ENCODE results near the gene CGB5. TPM values are rescaled to one million over a fixed set of nuclear protein-coding genes. Genes with fewer than 3 reads are reported as not detected.
"Not testable (repeated sequence)": the region's sequence is repeated elsewhere in the genome, so short reads cannot be mapped to it uniquely, and the experiment has no call there.

Gene CGB5
- total RNA-seq, 2 experiments from 2014 or later, result not detected

DNA sequence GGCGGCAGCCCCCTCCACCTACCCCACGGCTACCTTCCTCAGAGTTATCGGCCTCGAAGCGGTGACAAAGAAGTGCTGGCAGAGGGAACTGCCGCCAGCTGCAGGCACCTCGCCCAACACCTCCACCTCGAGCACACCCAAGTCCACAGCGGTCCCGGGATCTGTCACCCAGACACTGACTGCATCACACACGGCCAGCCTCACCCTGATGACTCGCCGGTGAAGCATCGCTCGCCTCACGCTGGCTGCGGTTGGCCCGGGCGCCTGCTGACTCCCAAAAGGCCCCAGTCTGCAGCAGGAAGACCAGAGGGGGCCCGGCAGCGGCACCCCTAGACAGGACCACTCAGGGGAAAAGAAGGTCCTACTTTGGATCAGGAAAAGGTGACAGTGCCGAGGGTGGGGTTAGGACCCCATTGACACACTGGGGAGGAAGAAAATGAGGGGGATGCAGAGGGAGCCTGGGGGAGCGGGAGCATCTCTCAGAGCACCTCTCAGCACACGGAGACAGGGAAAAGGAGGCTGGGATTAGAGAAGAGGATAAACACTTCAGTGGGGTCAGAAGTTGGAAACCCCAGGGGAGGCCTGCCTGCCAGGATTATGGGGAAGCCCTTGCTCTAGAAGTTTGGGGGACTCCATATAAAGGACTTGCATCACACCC, 6.9 kb downstream of the CGB5 start:
- H3K27ac Mint-ChIP-seq; H3K4me1 Mint-ChIP-seq; H3K4me3 Mint-ChIP-seq; CTCF ChIA-PET; H3K27me3 Mint-ChIP-seq; DNase-seq; H3K36me3 Mint-ChIP-seq (ENCODE audit: low read depth); H3K9me3 Mint-ChIP-seq; POLR2A ChIA-PET: not testable (repeated sequence)

DNA sequence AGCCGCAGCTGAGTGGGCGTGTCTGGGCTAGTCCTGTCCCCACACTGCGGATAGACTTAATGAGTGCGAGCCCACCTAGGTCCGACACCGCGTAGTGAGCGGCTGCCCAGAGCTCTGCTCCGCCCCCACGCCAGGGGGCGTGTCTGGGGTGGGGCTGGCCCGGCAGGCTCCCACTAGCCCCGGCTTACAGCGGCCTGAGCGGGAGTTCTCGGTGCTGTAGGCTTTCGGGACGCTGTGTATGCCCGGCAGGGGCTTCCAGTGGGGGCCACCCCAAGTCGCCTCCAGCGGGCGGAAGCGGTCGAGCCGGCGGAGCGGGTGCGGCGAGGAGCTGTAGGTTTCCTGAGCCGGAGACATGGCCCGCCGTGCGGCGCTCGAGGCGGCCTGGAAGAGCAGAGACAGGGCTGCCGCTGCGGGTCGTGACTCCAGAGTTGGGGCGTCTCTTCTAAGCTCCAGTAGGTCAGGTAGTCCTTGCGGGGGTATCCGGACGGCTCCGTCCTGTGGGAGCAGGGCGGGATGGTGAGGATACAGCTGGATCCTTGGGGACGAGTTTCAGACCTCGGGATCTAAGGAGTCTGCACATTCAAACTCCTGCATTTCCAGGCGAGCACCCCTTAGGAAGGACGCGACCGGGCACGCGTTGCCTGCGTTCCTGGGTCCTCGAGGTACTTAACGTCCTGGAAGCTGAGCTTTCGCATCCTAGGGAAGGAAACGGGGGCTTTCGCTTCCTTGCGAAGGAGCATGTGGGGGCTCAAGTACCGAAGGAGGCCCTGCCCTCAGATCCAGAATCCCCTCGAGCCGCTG, 12.7 kb downstream of the CGB5 start:
- H3K27me3 Mint-ChIP-seq, result peaks cover 49% of the 10 kb centered on the region
- H3K4me1 Mint-ChIP-seq, result peaks cover 23% of the 10 kb centered on the region
- DNase-seq, result peak; percentile 60
- no peak overlapping the region for H3K27ac Mint-ChIP-seq
- H3K4me3 Mint-ChIP-seq, result peak overlapping the region; percentile 62
- H3K36me3 Mint-ChIP-seq (ENCODE audit: low read depth), result no peaks in the 10 kb centered on the region
- no peaks in the 10 kb centered on the region for H3K9me3 Mint-ChIP-seq
- POLR2A ChIA-PET, result no interaction called here
- CTCF ChIA-PET, result interaction anchor here (0.6 to 0.8 kb wide), 2 partner anchors 39 to 143 kb away, joined by 4 read pairs; no protein-coding TSS in a partner anchor

DNA sequence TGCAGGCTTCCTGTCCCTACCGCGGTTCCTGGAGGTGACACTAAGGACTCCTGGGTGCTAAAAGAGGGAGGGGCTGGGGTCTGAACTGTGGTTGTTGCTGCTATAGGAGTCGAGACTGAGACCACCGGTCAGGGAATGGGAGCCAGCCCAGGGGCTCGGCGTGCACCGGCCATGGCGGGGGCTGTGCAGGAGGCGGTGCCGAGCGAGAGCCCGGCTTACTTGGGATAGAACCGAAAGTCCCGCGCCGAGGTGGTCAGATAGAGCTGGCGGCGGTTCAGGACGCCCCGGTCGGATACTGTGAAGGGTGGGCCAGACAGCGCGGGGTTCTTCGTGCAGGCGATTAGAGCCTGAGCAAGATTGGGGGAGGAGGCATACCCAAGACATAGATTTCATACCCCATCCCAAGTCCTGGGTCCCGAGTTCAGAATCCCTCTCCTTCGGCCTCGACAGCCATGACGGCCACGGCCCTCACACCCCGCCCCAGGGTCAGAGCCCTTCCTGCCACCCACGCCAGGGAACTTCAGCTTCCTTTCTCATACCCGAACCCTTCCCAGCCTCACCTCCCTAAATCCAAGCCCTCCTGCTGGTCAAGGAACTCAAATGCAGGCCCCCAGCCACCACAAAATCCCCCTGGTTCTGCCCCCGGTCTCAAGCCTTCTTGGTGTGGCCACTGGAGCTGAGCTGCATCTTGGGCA, 13.4 kb downstream of the CGB5 start:
- Mint-ChIP-seq H3K4me3 (peak overlapping the region; percentile 62), H3K27me3 (peaks cover 52% of the 10 kb centered on the region), H3K4me1 (peaks cover 23% of the 10 kb centered on the region)
- H3K27ac Mint-ChIP-seq; H3K36me3 Mint-ChIP-seq (ENCODE audit: low read depth); POLR2A ChIA-PET; H3K9me3 Mint-ChIP-seq; DNase-seq: not testable (repeated sequence)
- CTCF ChIA-PET, result interaction anchor here (0.6 to 1.4 kb wide), 2 partner anchors 65 to 224 kb away, joined by 3 to 4 read pairs; no protein-coding TSS in a partner anchor

DNA sequence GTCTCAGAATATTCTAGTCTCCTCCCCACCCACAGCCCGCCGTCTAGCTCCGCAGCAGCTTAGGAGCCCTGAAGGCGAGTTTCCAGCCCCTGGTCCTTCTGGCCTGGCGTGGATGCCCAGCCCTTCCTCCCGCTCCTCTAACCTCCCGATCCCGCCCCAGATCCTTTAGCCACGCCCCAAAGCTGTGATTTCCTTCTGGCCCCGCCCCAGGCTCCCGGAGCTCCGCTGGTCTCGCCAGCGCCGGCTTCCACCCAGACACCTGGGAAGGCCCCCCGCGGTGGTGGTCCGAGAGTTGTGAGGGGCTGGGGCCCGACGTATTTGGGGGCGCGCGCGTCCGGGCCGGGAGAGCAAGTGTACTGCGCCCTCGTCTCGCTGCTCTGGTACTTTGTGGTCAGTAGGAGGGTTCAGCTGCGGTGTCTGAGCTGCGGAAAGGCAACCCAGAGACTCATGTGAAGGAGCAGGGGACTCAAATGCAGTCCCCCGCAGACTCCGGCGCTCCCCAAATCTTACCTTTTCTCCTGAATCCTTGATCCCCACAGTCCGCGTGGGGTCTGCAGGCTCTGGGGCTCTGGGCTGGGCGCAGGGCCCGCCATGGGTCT, 14.1 kb downstream of the CGB5 start, which contains the start of gene CGB7:
Gene CGB7, minus strand, starts transcription at position 114 of the 599 bp plus-strand sequence. CDS start 2,374 bp downstream, outside the sequence.
- ChIA-PET POLR2A (no interaction called here), CTCF (interaction anchor here (0.6 to 1.4 kb wide), 2 partner anchors 65 to 224 kb away, joined by 3 to 4 read pairs; no protein-coding TSS in a partner anchor)
- H3K9me3 Mint-ChIP-seq, result no peaks in the 10 kb centered on the region
- DNase-seq, result peak; percentile 46
- H3K4me1 Mint-ChIP-seq, result peaks cover 23% of the 10 kb centered on the region
- H3K27ac Mint-ChIP-seq, result no peak within 1 kb of the TSS
- H3K4me3 Mint-ChIP-seq, result peak within 1 kb of the TSS; percentile 62
- peaks cover 52% of the 10 kb centered on the region for H3K27me3 Mint-ChIP-seq
- no peaks in the 10 kb centered on the region for H3K36me3 Mint-ChIP-seq (ENCODE audit: low read depth)

DNA sequence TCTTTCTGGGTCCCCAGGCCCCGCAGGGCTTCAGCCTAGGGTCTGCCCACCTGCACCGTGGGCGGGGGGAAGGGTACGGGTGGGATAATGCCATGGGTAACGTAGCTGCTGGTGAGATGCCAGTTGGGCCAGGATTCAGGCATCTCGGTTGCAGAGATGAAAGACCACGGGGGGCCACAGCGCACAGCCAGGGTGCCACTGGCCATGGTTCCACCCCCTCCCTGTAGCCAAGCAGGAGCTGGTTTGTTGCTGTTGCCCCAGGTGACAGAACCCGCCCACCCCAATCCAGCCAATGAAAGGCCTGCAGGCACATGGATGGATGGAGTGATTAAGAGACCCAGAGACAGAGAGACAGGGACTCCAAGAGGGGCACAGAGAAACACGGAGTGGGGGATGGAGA, 14.9 kb downstream of the CGB5 start:
- peaks cover 52% of the 10 kb centered on the region for H3K27me3 Mint-ChIP-seq
- ChIA-PET POLR2A (no interaction called here), CTCF (interaction anchor here (1.0 kb wide), 2 partner anchors 40 to 59 kb away, joined by 3 read pairs; no protein-coding TSS in a partner anchor)
- no peak overlapping the region for H3K4me3 Mint-ChIP-seq
- H3K9me3 Mint-ChIP-seq, result no peaks in the 10 kb centered on the region
- H3K36me3 Mint-ChIP-seq (ENCODE audit: low read depth), result no peaks in the 10 kb centered on the region
- H3K27ac Mint-ChIP-seq, result no peak overlapping the region
- DNase-seq, result no peak
- peaks cover 23% of the 10 kb centered on the region for H3K4me1 Mint-ChIP-seq

DNA sequence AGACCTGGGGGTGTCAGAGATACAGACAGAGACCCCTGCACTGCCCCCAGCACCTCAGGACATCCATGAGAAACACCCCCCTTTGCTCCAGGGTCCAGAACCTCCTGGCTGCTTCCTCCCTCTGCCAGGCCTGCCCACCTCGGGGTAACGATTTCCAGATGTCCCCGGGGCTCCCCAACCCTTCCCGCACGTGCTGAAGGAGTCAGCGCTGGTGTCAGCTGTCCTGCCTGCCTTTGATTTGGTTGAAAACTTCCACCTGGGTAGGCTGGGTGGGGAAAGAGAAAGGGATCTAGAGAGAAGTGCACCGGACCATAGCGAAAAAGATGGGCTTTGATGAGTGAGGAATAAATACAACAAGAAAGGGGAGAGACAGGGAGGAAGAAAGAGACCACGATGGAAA, 15.4 kb downstream of the CGB5 start:
- Mint-ChIP-seq H3K4me1 (peaks cover 23% of the 10 kb centered on the region), H3K36me3 (ENCODE audit: low read depth) (no peaks in the 10 kb centered on the region), H3K27ac (no peak overlapping the region), H3K27me3 (peaks cover 52% of the 10 kb centered on the region), H3K4me3 (no peak overlapping the region), H3K9me3 (no peaks in the 10 kb centered on the region)
- DNase-seq, result no peak
- ChIA-PET CTCF (interaction anchor here (1.0 to 2.5 kb wide), 3 partner anchors 39 to 59 kb away, joined by 3 to 9 read pairs (median 3); no protein-coding TSS in a partner anchor), POLR2A (no interaction called here)

DNA sequence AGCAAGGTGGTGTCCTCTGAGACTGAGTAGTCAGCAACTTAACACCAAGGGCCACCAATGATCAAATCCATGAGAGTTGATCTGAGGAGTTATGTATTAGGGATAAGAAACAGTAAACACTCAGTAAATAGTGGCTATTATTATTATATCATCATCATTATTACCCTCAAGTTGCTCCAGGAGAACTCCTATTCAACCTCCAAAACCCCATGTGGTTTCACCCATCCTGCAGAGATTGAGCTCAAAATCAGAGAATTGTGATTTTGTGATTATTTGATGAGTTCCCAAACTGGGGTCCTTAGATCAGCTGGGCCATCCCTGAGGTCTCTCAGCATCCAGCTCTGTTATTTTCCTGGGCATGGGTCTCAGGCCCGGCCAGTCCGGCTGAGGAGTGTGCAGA, 17.4 kb downstream of the CGB5 start:
- Mint-ChIP-seq H3K4me3 (no peak overlapping the region), H3K4me1 (peaks cover 23% of the 10 kb centered on the region), H3K36me3 (ENCODE audit: low read depth) (no peaks in the 10 kb centered on the region), H3K27ac (no peak overlapping the region), H3K27me3 (peaks cover 62% of the 10 kb centered on the region), H3K9me3 (no peaks in the 10 kb centered on the region)
- ChIA-PET CTCF (interaction anchor here (2.5 kb wide), 1 partner anchor 37 kb away, joined by 9 read pairs; no protein-coding TSS in a partner anchor), POLR2A (no interaction called here)
- DNase-seq, result no peak

DNA sequence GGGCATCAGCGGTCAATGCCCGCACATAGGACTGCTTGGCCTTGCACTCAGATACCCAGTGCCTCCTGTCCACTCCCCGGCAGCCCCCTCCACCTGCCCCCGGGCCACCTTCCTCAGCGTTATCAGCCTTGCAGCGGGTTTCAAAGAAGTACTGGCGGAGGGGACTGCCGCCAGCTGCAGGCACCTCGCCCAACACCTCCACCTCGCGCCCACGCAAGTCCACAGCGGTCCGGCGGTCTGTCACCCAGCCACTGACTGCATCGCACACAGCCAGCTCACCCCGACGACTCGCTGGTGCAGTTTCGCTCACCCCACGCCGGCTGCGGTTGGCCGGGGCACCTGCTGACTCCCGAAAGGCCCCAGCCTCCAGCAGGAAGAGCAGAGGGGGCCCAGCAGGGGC, 17.8 kb downstream of the CGB5 start:
- Mint-ChIP-seq H3K9me3 (no peaks in the 10 kb centered on the region), H3K36me3 (ENCODE audit: low read depth) (no peaks in the 10 kb centered on the region), H3K4me3 (no peak overlapping the region), H3K27me3 (peaks cover 63% of the 10 kb centered on the region), H3K27ac (no peak overlapping the region), H3K4me1 (peaks cover 19% of the 10 kb centered on the region)
- DNase-seq, result no peak
- ChIA-PET CTCF (interaction anchor here (2.5 kb wide), 1 partner anchor 36 kb away, joined by 9 read pairs; no protein-coding TSS in a partner anchor), POLR2A (no interaction called here)

DNA sequence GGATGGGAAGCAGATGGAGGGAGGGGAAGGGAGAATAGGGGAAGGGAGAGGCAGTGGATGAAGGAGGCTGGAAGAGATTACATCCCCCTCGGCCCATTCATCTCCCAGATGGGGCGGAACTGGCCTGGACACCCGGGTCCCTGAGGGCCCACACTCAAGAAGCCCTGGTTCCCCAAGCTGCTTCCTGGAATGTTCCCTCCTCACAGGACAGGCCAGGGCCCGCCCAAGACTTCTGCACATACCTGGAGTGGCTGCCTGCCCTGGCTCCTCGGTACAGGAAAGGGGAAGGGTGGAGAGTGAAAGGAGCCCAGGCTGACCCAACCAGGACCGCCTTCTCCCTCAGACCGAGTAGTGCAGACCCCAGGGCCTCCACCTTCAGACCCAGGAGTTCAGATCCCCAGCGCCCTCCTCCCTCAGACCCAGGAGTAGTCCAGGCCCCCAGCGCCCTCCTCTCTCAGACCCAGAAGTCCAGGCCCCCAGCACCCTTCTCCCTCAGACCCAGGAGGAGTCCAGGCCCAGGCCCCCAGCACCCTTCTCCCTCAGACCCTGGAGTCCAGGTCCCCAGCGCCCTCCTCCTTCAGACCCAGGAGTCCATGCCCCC, 20.5 kb downstream of the CGB5 start:
- DNase-seq, result no peak
- Mint-ChIP-seq H3K4me1 (no peaks in the 10 kb centered on the region), H3K27me3 (peaks cover 57% of the 10 kb centered on the region), H3K27ac (no peak overlapping the region), H3K9me3 (no peaks in the 10 kb centered on the region), H3K36me3 (ENCODE audit: low read depth) (no peaks in the 10 kb centered on the region), H3K4me3 (no peak overlapping the region)
- ChIA-PET POLR2A (no interaction called here), CTCF (no interaction called here)

DNA sequence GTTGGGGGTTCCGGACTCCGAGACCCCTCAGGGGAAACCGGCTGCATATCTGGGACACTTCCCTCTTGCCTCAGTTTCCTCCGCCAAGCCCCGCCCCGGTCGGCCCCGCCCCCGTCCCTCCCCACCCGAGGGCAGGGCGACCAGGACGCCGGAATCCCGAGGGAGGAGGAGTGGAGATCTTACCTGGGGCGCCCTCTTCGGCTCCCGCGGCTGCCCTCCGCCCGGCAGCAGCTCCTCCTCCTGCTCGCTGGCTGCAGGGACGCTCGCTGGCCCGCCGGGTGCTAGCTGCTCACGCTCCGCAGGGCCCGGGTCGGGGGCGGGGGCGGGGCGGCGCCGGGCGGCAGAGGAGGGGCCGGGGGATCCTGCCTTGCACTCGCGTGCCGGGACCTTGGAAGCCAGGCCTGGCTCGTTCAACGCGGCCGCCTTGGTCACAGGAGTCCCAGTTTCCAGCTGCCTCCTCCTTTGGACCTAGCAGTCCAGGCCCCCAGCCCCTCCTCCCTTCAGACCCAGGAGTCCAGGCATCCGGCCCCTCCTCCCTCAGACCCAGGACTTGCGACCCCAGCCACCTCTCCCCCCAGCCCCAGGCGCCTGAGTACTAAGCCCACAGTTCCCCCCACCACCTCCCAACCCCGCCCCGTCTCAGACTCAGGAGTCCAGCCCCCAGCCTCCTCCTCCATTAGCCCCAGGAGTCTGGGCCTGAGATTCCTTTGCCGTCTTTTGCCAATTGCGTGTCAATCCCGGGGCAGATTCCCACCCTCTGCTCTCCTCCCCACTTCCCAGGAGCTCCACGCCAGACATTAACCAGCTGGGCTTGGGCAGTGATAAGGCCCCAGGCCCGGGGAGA, 21.3 kb downstream of the CGB5 start, which contains the start of gene NTF4:
Gene NTF4, minus strand, starts transcription at position 51 of the 844 bp plus-strand sequence. CDS start 2,821 bp downstream, outside the sequence.
- no peak within 1 kb of the TSS for H3K4me3 Mint-ChIP-seq
- no peaks in the 10 kb centered on the region for H3K9me3 Mint-ChIP-seq
- peaks cover 57% of the 10 kb centered on the region for H3K27me3 Mint-ChIP-seq
- H3K36me3 Mint-ChIP-seq (ENCODE audit: low read depth), result no peaks in the 10 kb centered on the region
- POLR2A ChIA-PET, result no interaction called here
- H3K4me1 Mint-ChIP-seq, result no peaks in the 10 kb centered on the region
- H3K27ac Mint-ChIP-seq, result no peak within 1 kb of the TSS
- CTCF ChIA-PET, result interaction anchor here (0.6 kb wide), 1 partner anchor 249 kb away, joined by 4 read pairs; no protein-coding TSS in a partner anchor
- DNase-seq, result no peak

DNA sequence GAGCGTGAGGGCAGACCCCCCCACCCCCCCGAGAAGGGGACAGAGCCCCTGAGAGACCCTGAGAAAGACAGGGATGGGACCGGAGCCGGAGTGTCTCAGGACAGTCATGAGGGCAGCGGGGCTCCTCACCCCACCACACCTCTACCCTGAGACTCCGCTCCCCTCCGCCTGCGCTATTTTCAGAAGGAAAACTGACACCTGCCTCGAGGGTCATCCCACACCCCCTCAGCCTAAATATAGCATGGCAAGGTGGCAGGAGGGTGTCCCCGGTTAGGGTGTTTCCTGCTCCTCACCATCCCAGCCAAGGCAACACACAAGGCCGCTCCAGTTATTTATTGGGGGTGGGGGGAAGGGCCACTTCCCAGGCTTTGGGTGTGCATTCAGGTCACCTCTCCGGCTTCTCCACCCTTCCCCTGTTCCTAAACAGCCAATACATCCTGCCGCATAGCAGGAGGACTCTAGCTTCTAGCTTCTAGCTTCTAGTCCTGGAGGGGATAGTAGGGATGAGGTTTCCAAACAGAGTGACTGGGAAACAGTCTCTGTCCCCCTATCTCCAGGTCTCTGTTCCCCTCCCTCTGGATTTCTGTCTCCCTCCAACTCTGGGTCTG, 22.4 kb downstream of the CGB5 start:
- ChIA-PET CTCF (no interaction called here), POLR2A (no interaction called here)
- H3K9me3 Mint-ChIP-seq, result no peaks in the 10 kb centered on the region
- H3K36me3 Mint-ChIP-seq (ENCODE audit: low read depth), result no peaks in the 10 kb centered on the region
- peaks cover 59% of the 10 kb centered on the region for H3K27me3 Mint-ChIP-seq
- H3K27ac Mint-ChIP-seq, result no peak overlapping the region
- no peaks in the 10 kb centered on the region for H3K4me1 Mint-ChIP-seq
- no peak for DNase-seq
- H3K4me3 Mint-ChIP-seq, result no peak overlapping the region

Measured in activated CD4-positive, alpha-beta memory T cell treated with anti-CD3 and anti-CD28 coated beads, Interleukin-2, amount 10 ng/mL, durations not matched to agents 7 days and 5 days (primary cell).